GM19023 (cell line): ENCODE results near the gene LRRC3.

Source experiments
- ATAC-seq: cut with Tn5 transposase; IDR thresholded peaks from one replicate; pipeline ENCODE4 v1.9.1; 2021; ENCODE audit warnings: mild to moderate bottlenecking, moderate library complexity; ENCODE audit not compliant: unreplicated experiment

Gene LRRC3

DNA sequence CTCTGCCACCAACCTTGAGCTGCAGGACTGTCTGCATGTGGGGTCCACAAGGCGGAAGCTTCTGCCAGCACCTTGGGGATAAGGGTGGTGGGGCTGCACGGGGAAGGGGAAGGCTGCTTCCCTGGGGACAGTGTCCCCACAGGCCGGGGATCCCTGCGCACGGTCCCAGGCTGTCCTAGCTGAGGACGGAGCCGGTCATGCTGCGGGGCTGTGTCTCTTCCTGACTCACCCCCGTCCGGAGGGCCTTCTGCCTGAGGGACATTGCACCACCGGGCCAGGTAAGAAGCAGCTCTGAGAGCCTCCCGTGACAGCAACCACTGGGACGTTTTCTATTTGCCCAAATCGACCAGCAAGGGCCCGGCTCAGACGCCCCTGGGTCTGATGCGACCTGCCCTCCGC, 54.8 kb downstream of the LRRC3 start:
- ATAC-seq: no peak

DNA sequence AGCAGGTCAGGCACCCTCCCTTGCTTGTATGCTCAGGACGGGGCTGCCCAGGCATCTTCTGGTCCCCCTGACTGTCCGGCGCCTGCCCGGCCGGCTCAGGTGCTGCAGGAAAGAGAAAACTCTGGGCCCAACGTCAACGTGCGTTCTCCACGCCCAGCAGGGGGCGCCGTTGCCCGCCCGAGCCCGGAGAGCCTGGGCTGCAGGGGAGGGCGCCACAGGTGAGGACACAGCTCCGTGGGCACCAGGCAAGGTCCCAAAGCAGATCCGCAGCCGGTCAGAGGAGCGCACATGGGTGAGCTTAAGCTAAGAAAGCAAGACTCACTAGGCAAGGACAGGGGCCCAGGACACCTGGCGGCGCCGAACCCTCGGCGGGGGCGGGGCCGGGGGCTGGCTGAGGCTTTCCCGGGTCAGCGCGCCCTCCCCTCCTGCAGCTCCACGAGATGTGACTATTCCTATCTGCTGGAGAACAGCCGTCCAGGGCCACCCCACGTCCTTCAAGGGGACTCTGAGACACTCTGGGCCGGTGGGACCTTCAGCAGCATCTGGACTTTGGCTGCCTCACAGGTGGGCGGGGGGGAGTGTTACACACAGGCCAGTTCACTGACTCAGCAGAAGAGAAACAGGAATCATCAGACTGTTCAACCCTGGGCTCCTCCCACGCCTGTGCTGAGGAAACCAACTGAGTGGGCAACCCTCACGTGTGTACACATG, 55.4 kb downstream of the LRRC3 start:
- ATAC-seq: no peak

GRCh38 chr21:44511219-44511937, 56.1 kb downstream of the LRRC3 start:
- ATAC-seq: no peak
